Lung (tissue), 12 donors: ENCODE measurements around the gene SPHKAP. TPM values are rescaled to one million over a fixed set of nuclear protein-coding genes. Genes with fewer than 3 reads are reported as not detected.

ENCODE experiments used
- ATAC-seq: fragments of 200-7000 bp; cut with Tn5 transposase; one replicate; pipeline ENCODE4 v1.9.1; 2020; ENCODE audit warnings: moderate number of reproducible peaks; ENCODE audit not compliant: insufficient read depth, low FRiP score
- DNase-seq, 3 donors: peaks; one replicate each; pipeline ENCODE4 v3.0.0-alpha.2; 2013 to 2017
- H3K27ac ChIP-seq, 2 donors: one replicate each; pipeline ENCODE4 v1.5.1; 2013; ENCODE audit warnings: mild to moderate bottlenecking in 2 of 2, moderate library complexity in 2 of 2, control low read depth in 1 of 2, inconsistent platforms in 1 of 2, low read depth in 1 of 2, low read length in 1 of 2
- H3K27me3 ChIP-seq, 3 donors: one replicate each; pipeline ENCODE4 v1.5.1; 2013; ENCODE audit warnings: low read length in 2 of 3; ENCODE audit not compliant: control insufficient read depth in 3 of 3, insufficient read depth in 3 of 3
- H3K36me3 ChIP-seq, 4 donors: one replicate each; pipeline ENCODE4 v1.5.1; 2013; ENCODE audit warnings: low read length in 4 of 4, mild to moderate bottlenecking in 1 of 4, moderate library complexity in 1 of 4; ENCODE audit not compliant: control insufficient read depth in 4 of 4, insufficient read depth in 4 of 4
- H3K4me1 ChIP-seq, 5 donors: one replicate each; pipeline ENCODE4 v1.5.1; 2013; ENCODE audit warnings: low read length in 5 of 5, mild to moderate bottlenecking in 2 of 5, moderate library complexity in 1 of 5; ENCODE audit not compliant: control insufficient read depth in 5 of 5, insufficient read depth in 5 of 5
- H3K4me3 ChIP-seq: one replicate; pipeline ENCODE4 v1.5.1; 2013; ENCODE audit warnings: mild to moderate bottlenecking, control low read depth, moderate library complexity
- H3K9ac ChIP-seq, 2 donors: one replicate each; pipeline ENCODE4 v1.5.1; 2013; ENCODE audit warnings: low read length in 2 of 2, control low read depth in 1 of 2; ENCODE audit not compliant: insufficient read depth in 1 of 2
- H3K9me3 ChIP-seq, 4 donors: one replicate each; pipeline ENCODE4 v1.5.1; 2013; ENCODE audit warnings: low read length in 3 of 4, mild to moderate bottlenecking in 1 of 4, moderate library complexity in 1 of 4; ENCODE audit not compliant: control insufficient read depth in 4 of 4, insufficient read depth in 3 of 4
- WGBS, 2 donors: extraction: QIAGEN DNeasy Blood & Tissue Kit; methylation state at CpG; one replicate each; pipeline ENCODE4 v1.1.7; 2013; 5-methylcytosine and 5-hydroxymethylcytosine counted together
- polyA plus RNA-seq, 2 donors: library from polyadenylated mRNA; stranded (reverse); fragments of 200-250 nt; gene quantifications; one replicate each; pipeline ENCODE4 v1.2.1, GENCODE V29; 2013
- total RNA-seq, 2 donors: library from RNA; depleted of rRNA in 1 of 2; stranded (reverse); fragments of >200 nt in 1 of 2; gene quantifications; one replicate each; pipeline ENCODE4 v1.2.1, GENCODE V29; 2014 to 2021
- TF ChIP-seq, protein P1 (sequence below): IDR thresholded peaks from 2 replicates; pipeline ENCODE4 v1.5.1; 2012; ENCODE audit warnings: mild to moderate bottlenecking; ENCODE audit errors: control extremely low read depth, extremely low read depth
- donor health status: control.
- donor health status: control.
- donor health status: Bipolar disorder and iron deficiency.
- donor health status: healthy.
- donor health status: DM: yes; HTN: yes; CAD: no.

The SPHKAP gene
- total and polyA plus RNA-seq, 4 donors, result 0.02 to 0.60 (median 0.03) TPM; not detected in 1

DNA sequence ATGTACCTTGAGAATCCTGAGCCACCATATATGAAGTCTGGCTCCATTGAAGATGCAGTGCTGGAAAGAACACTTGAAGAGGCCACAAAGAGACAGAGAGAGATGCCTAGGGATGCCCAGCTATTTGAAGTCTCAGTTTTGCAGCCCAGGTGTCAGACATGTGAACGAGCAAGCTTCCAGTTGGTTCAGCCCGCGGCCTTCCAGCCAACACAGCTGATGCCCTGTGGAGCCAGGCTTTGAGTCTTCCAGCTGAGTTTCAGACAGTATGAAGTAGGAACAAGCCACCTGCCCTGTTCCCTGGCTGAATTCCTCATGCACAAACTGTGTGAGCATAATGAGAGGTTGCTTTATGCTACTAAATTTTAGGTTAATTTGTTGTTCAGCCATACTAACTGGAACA is 108.8 kb downstream of the SPHKAP start:
- Histone ChIP-seq H3K4me1 (peaks cover 0 to 22% (median 9%) of the 10 kb centered on the region in 5 donors), H3K9ac (no peak overlapping the region), H3K27me3 (no peaks in the 10 kb centered on the region), H3K9me3 (peaks cover 0 to 2% (median 0%) of the 10 kb centered on the region in 4 donors), H3K27ac (no peak overlapping the region), H3K4me3 (no peak overlapping the region), H3K36me3 (no peaks in the 10 kb centered on the region)
- TF ChIP-seq, protein P1, sequence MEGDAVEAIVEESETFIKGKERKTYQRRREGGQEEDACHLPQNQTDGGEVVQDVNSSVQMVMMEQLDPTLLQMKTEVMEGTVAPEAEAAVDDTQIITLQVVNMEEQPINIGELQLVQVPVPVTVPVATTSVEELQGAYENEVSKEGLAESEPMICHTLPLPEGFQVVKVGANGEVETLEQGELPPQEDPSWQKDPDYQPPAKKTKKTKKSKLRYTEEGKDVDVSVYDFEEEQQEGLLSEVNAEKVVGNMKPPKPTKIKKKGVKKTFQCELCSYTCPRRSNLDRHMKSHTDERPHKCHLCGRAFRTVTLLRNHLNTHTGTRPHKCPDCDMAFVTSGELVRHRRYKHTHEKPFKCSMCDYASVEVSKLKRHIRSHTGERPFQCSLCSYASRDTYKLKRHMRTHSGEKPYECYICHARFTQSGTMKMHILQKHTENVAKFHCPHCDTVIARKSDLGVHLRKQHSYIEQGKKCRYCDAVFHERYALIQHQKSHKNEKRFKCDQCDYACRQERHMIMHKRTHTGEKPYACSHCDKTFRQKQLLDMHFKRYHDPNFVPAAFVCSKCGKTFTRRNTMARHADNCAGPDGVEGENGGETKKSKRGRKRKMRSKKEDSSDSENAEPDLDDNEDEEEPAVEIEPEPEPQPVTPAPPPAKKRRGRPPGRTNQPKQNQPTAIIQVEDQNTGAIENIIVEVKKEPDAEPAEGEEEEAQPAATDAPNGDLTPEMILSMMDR, result no peak
- DNase-seq, result no peak
- ATAC-seq, result no peak
- 82 to 87% methylated on average over 3 of the region's 3 CpGs for WGBS, 2 donors

DNA sequence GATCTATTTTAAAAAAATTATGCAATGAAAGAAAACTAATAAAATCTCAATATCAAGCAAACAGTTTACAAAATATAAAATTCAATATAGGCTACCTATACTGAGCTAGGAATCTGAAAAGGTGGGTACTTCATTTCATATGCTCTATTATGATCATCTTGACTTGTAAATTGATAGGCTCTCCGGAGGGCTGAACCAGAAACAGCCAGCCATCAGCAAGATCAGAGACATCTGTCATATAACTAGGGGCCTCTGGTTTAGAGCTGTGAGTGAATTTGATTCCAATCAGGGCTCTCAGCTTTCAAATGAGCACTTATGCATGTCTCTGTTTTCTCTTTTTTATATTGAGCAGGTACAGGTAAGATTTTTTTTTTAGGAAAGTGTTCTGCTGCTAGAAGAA is 114.2 kb downstream of the SPHKAP start:
- TF ChIP-seq, protein P1, result no peak
- Histone ChIP-seq H3K36me3 (no peaks in the 10 kb centered on the region), H3K4me1 (peaks cover 0 to 9% (median 2%) of the 10 kb centered on the region in 5 donors), H3K27ac (no peak overlapping the region), H3K27me3 (no peaks in the 10 kb centered on the region), H3K9ac (no peak overlapping the region), H3K4me3 (no peak overlapping the region), H3K9me3 (no peaks in the 10 kb centered on the region)
- DNase-seq (no peak), ATAC-seq (no peak)
- WGBS, 2 donors, result 54 to 91% methylated on average over 1 of the region's 1 CpG

DNA sequence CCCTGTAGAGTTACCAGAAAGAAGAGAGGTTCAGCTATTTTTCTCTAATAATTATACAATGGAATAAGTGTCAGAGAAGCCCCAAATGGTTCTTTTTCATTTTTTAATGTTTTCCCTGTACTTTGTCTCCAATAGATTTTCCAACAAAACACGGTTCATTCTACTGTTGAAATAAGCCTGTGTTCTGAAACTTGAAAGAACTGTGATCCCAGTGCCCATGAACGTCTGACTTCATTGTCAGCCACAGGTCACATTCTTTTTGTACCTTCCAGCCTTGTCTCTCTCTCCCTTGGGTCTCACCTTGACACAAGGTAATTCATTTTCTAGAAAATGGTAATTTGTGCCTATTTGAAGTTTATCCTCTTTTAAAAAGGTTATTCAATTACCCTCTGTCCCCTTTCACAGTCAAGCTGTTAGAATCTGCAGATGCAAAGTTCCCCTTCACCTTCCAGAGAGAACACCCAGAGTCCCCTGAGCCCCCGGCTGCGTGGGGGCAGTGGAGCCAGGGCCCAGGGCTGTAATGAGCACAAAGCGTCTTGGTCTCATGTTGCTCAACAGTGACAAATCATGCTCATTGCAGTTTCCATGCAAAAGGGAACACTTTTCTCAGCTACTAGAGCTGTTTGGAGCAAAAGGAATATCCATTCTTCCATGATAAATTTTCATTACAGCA is 115.2 kb downstream of the SPHKAP start:
- H3K27ac ChIP-seq, result no peak overlapping the region
- WGBS, 2 donors, result 76 to 77% methylated on average over 5 of the region's 5 CpGs
- H3K4me3 ChIP-seq, result no peak overlapping the region
- H3K4me1 ChIP-seq, result peaks cover 0 to 8% (median 0%) of the 10 kb centered on the region in 5 donors
- TF ChIP-seq, protein P1, result no peak
- ATAC-seq (no peak), DNase-seq (no peak)
- H3K27me3 ChIP-seq, result no peaks in the 10 kb centered on the region
- no peaks in the 10 kb centered on the region for H3K36me3 ChIP-seq
- no peak overlapping the region for H3K9ac ChIP-seq
- H3K9me3 ChIP-seq, result no peaks in the 10 kb centered on the region

DNA sequence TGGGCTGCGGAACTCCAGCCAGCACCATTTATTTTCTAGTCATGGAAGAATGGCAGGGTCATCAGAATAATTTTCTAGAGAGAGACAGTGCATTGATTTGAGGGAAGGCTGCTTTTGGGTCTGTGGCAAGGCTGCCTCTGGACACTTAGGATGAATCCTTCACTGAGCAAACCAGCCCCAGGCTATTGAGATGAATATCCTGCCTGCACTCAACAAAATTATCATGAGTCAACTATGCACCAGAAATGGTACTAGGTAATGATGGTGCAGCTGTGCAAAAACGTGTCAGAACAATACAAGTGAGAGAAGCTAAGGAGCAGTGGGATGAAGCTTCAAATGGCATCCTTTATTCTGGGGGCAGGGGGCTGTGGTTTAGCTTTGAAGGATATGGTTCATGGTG is 115.8 kb downstream of the SPHKAP start:
- Histone ChIP-seq H3K9ac (no peak overlapping the region), H3K27ac (no peak overlapping the region), H3K4me1 (peaks cover 0 to 8% (median 0%) of the 10 kb centered on the region in 5 donors), H3K9me3 (no peaks in the 10 kb centered on the region), H3K4me3 (no peak overlapping the region), H3K36me3 (no peaks in the 10 kb centered on the region), H3K27me3 (no peaks in the 10 kb centered on the region)
- DNase-seq, result no peak
- TF ChIP-seq, protein P1, result no peak
- no peak for ATAC-seq
- 61 to 65% methylated on average over 2 of the region's 2 CpGs for WGBS, 2 donors
